Suprapubic skin (tissue), 4 donors: ENCODE measurements around the gene TMTC2. TPM values are rescaled to one million over a fixed set of nuclear protein-coding genes. Genes with fewer than 3 reads are reported as not detected.

ENCODE experiments used
- DNase-seq, 2 donors: peaks; one replicate each; pipeline ENCODE4 v3.0.0-alpha.2; 2019; ENCODE audit warnings: low spot score in 2 of 2
- H3K27ac ChIP-seq: fragments of 200-600 bp; sonication (generic); one replicate; pipeline ENCODE4 v1.5.1; 2019
- H3K27me3 ChIP-seq: fragments of 200-600 bp; sonication (generic); one replicate; pipeline ENCODE4 v1.5.1; 2019
- H3K36me3 ChIP-seq: fragments of 200-600 bp; sonication (generic); one replicate; pipeline ENCODE4 v1.5.1; 2019
- H3K4me1 ChIP-seq: fragments of 200-600 bp; sonication (generic); one replicate; pipeline ENCODE4 v1.5.1; 2019
- H3K4me3 ChIP-seq: fragments of 200-600 bp; sonication (generic); one replicate; pipeline ENCODE4 v1.5.1; 2019; ENCODE audit warnings: mild to moderate bottlenecking
- H3K9me3 ChIP-seq: fragments of 200-600 bp; sonication (generic); one replicate; pipeline ENCODE4 v1.5.1; 2019
- EP300 ChIP-seq: sonication (generic); formaldehyde crosslinking; IDR thresholded peaks from one replicate; pipeline ENCODE4 v1.6.1; 2017; ENCODE audit warnings: antibody characterized with exemption
- POLR2A ChIP-seq, 2 donors: fragments of 450-650 bp; IDR thresholded peaks; one replicate each; pipeline ENCODE4 v1.6.1; 2017; ENCODE audit warnings: antibody characterized with exemption in 2 of 2, mild to moderate bottlenecking in 2 of 2, moderate library complexity in 2 of 2
- POLR2AphosphoS5 ChIP-seq, 3 donors: sonication (generic); formaldehyde crosslinking; IDR thresholded peaks; one replicate each; pipeline ENCODE4 v1.6.1; 2017; ENCODE audit warnings: antibody characterized with exemption in 3 of 3
- WGBS: methylation state at CpG from one replicate; pipeline ENCODE4 v1.1.5; 2018; 5-methylcytosine and 5-hydroxymethylcytosine counted together
- total RNA-seq, 4 donors: library from RNA; depleted of rRNA; stranded (reverse); fragments of >200 nt; gene quantifications; one replicate each; pipeline ENCODE4 v1.1.0, GENCODE V29; 2016
- TF ChIP-seq, protein P1 (sequence below), 2 donors: fragments of 200-600 bp in 1 of 2; fragments of 450-650 bp in 1 of 2; sonication (generic) in 1 of 2; IDR thresholded peaks; one replicate each; pipeline ENCODE4 v1.5.1; 2016 to 2019; ENCODE audit warnings: antibody characterized with exemption in 2 of 2, mild to moderate bottlenecking in 1 of 2, moderate library complexity in 1 of 2

The TMTC2 gene
- total RNA-seq, 4 donors from 2014 or later = 16.7 to 21.1 (median 18.9) TPM

DNA sequence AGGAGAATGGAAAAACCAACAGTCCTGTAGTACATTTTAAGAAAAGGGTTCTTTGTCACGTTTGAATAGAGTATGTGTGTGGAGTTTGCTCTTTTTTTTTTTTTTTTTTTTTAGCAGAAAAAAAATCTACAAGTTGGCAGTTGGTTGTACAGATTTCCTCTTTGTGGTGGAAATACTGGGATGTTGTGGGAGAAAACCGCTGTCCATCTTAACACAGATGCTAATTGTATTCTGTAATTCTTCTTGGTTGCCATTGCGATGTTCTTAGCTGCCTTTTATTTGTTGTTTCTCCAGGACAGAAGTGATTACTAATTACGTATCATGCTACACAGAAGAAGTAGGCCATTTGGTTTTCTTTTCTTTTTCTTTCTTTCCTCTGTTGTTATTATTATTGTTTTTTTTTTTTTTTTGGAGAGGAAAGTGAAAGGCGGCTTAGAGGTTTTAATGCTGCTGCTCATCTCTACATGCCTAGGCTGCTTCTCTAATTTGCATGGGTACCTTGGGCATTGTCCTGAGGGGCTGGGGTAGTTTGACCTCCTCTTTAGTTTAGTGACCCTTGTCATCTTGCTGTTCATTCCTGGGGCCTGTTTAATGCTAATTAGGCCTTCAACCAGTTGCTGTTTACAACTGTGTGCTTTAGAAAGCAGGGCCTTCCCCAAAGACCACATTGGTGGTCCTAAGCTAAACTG, 94.7 kb downstream of the TMTC2 start:
- DNase-seq = no peak
- Histone ChIP-seq H3K27me3 (no peaks in the 10 kb centered on the region), H3K4me1 (no peaks in the 10 kb centered on the region), H3K4me3 (no peak overlapping the region), H3K36me3 (no peaks in the 10 kb centered on the region), H3K9me3 (no peaks in the 10 kb centered on the region), H3K27ac (no peak overlapping the region)
- WGBS = 68% methylated on average over 5 of the region's 5 CpGs
- no peak for TF ChIP-seq POLR2AphosphoS5 (IDR thresholded peaks at IDR 0.05)
- TF ChIP-seq POLR2A (IDR thresholded peaks at IDR 0.05) = no peak
- no peak for TF ChIP-seq EP300
- TF ChIP-seq, protein P1, sequence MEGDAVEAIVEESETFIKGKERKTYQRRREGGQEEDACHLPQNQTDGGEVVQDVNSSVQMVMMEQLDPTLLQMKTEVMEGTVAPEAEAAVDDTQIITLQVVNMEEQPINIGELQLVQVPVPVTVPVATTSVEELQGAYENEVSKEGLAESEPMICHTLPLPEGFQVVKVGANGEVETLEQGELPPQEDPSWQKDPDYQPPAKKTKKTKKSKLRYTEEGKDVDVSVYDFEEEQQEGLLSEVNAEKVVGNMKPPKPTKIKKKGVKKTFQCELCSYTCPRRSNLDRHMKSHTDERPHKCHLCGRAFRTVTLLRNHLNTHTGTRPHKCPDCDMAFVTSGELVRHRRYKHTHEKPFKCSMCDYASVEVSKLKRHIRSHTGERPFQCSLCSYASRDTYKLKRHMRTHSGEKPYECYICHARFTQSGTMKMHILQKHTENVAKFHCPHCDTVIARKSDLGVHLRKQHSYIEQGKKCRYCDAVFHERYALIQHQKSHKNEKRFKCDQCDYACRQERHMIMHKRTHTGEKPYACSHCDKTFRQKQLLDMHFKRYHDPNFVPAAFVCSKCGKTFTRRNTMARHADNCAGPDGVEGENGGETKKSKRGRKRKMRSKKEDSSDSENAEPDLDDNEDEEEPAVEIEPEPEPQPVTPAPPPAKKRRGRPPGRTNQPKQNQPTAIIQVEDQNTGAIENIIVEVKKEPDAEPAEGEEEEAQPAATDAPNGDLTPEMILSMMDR (IDR thresholded peaks at IDR 0.05) = no peak

DNA sequence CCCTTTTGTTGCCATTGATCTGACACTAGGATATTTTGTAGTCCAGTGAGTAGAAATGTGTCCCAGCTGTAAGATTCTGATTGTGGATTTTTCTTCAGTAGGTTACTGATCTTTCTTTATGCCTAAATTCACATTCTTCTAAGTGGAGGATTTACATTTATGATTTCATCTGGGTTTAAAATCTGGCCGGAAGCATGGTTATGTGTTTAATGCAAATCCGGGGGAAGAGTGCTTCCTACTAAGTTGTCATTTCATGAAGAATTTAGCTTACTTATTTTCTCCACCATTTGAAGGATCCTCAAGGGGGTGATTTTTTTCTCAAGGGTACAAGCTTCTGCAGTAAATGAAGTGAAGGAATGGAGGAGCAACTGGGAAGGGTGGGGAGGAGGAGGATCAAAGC, 96.7 kb downstream of the TMTC2 start:
- H3K27ac ChIP-seq = no peak overlapping the region
- H3K4me3 ChIP-seq = no peak overlapping the region
- WGBS = 92% methylated on average over 2 of the region's 2 CpGs
- H3K27me3 ChIP-seq = no peaks in the 10 kb centered on the region
- TF ChIP-seq POLR2A (IDR thresholded peaks at IDR 0.05) = no peak
- TF ChIP-seq POLR2AphosphoS5 (IDR thresholded peaks at IDR 0.05) = no peak
- TF ChIP-seq EP300 = no peak
- TF ChIP-seq, protein P1 (IDR thresholded peaks at IDR 0.05) = no peak
- H3K9me3 ChIP-seq = no peaks in the 10 kb centered on the region
- H3K4me1 ChIP-seq = no peaks in the 10 kb centered on the region
- H3K36me3 ChIP-seq = no peaks in the 10 kb centered on the region
- no peak for DNase-seq

DNA sequence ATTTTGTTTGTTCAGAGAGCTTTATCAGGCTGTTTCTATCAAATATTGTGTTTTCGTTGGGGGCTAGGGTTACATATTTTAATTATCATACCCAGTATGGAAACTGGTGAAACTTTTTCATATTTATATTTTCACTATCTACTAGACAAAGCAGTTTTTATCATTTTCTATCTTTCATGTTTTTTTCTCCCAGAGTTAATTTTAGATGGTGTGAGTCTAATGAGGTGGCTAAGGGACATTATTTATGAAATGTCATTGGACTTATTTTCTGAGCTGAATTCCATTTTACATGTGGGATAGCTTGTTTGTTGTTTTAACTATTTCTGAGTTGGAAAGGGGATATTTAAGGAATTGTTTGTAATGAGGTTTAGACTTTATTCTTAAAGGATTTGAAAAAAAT, 100.3 kb downstream of the TMTC2 start:
- TF ChIP-seq EP300 (no peak), POLR2AphosphoS5 (IDR thresholded peaks at IDR 0.05) (no peak), POLR2A (IDR thresholded peaks at IDR 0.05) (no peak)
- TF ChIP-seq, protein P1 (IDR thresholded peaks at IDR 0.05) = no peak
- Histone ChIP-seq H3K4me1 (no peaks in the 10 kb centered on the region), H3K27ac (no peak overlapping the region), H3K4me3 (no peak overlapping the region), H3K27me3 (no peaks in the 10 kb centered on the region), H3K9me3 (no peaks in the 10 kb centered on the region), H3K36me3 (no peaks in the 10 kb centered on the region)
- DNase-seq = no peak
- WGBS = 83% methylated on average over 1 of the region's 1 CpG

DNA sequence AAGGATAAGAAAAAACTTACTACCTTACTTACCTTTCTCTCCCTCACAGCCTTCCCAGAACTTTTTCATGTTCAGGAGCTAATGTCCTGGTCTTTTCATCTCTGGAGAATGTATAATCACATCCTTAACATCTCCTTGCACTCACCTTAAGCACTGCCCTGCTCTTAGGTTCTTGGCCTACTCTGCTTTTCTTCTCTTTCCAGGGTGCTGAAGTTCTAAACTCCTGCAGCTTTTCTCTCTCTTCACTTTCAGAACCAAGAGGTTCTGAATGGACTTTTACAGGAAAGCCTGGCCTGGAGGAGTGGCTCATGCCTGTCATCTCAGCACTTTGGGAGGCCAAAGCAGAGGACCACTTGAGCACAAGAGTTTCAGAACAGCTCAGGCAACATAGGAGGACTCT, 101.9 kb downstream of the TMTC2 start:
- Histone ChIP-seq H3K27me3 (no peaks in the 10 kb centered on the region), H3K9me3 (no peaks in the 10 kb centered on the region), H3K4me3 (no peak overlapping the region), H3K27ac (no peak overlapping the region), H3K4me1 (no peaks in the 10 kb centered on the region), H3K36me3 (no peaks in the 10 kb centered on the region)
- DNase-seq = no peak
- TF ChIP-seq POLR2A (IDR thresholded peaks at IDR 0.05) = no peak
- no peak for TF ChIP-seq EP300
- no peak for TF ChIP-seq POLR2AphosphoS5 (IDR thresholded peaks at IDR 0.05)
- TF ChIP-seq, protein P1 (IDR thresholded peaks at IDR 0.05) = no peak

DNA sequence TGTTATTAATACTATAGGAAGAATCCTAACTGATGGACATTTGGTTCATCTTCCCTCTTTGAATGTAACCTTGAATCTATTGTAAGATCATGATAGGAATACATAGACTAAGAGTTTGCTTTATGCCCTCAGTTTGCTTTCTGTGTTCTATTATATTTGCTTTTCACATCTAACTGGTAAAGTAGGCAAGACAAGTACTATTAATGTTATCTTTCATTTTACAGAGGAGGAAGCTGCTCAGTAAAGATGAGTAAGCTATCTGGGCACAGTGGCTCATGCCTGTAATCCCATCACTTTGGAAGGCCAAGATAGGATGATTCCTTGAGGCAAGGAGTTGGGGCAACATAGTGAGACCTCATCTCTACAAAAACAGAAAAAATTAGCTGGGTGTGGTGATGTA, 103.0 kb downstream of the TMTC2 start:
- TF ChIP-seq EP300 (no peak), POLR2A (IDR thresholded peaks at IDR 0.05) (no peak), POLR2AphosphoS5 (IDR thresholded peaks at IDR 0.05) (no peak)
- TF ChIP-seq, protein P1 (IDR thresholded peaks at IDR 0.05) = no peak
- Histone ChIP-seq H3K27ac (no peak overlapping the region), H3K27me3 (no peaks in the 10 kb centered on the region), H3K4me1 (no peaks in the 10 kb centered on the region), H3K36me3 (no peaks in the 10 kb centered on the region), H3K4me3 (no peak overlapping the region), H3K9me3 (no peaks in the 10 kb centered on the region)
- DNase-seq = no peak
